ENCODE data around the gene SPATS1. TPM values are rescaled to one million over a fixed set of nuclear protein-coding genes. Genes with fewer than 3 reads are reported as not detected.
A peak's percentile ranks its signal among the peaks of the same experiment; 100 is the strongest.

The SPATS1 gene
- total and polyA plus RNA-seq, 12 donors = not detected

GRCh38 chr6:44307217-44307616 lies 35.2 kb upstream of the SPATS1 start:
- Histone ChIP-seq H3K4me3 (no peak overlapping the region), H3K36me3 (peaks cover 0 to 98% (median 74%) of the 10 kb centered on the region in 9 donors), H3K27ac (no peak overlapping the region), H3K9me3 (no peaks in the 10 kb centered on the region), H3K4me1 (peaks cover 0 to 25% (median 9%) of the 10 kb centered on the region in 9 donors), H3K27me3 (no peaks in the 10 kb centered on the region)
- DNase-seq (no peak), ATAC-seq (no peak)
- WGBS, 2 donors = 95 to 97% methylated on average over 10 of the region's 10 CpGs
- intact Hi-C loops (cut with DNase I) = loop anchor here in 1 of 10 donors (5.0 kb wide), 1 partner anchor 40 kb away; the partner anchor contains the start of gene NFKBIE
- TF ChIP-seq CTCF (IDR thresholded peaks at IDR 0.05) = no peak

- H3K27me3 ChIP-seq = no peaks in the 10 kb centered on the region
- TF ChIP-seq CTCF (IDR thresholded peaks at IDR 0.05) = no peak
- intact Hi-C loops (cut with DNase I) = loop anchor here in 1 of 10 donors (5.0 kb wide), 1 partner anchor 42 kb away; the partner anchor contains the start of gene NFKBIE
- no peaks in the 10 kb centered on the region for H3K9me3 ChIP-seq
- H3K4me1 ChIP-seq = peaks cover 0 to 30% (median 13%) of the 10 kb centered on the region in 9 donors
- 41 to 52% methylated on average over 2 of the region's 2 CpGs for WGBS, 2 donors
- no peak overlapping the region for H3K4me3 ChIP-seq
- peaks cover 0 to 79% (median 57%) of the 10 kb centered on the region in 9 donors for H3K36me3 ChIP-seq
- DNase-seq = peak; percentile 43 to 65
- H3K27ac ChIP-seq = peak overlapping the region in 3 of 10 donors; percentile 51 to 63 (median 53)
- ATAC-seq = peak; percentile 28 to 87 (median 71)
Observed at GRCh38 chr6:44309092-44309491, 33.4 kb upstream of the SPATS1 start.

- Histone ChIP-seq H3K27ac (peak overlapping the region in 2 of 10 donors; percentile 51 to 63), H3K36me3 (peaks cover 0 to 74% (median 52%) of the 10 kb centered on the region in 9 donors), H3K4me1 (peaks cover 0 to 30% (median 13%) of the 10 kb centered on the region in 9 donors), H3K27me3 (no peaks in the 10 kb centered on the region), H3K4me3 (no peak overlapping the region), H3K9me3 (no peaks in the 10 kb centered on the region)
- DNase-seq (no peak), ATAC-seq (no peak)
- no peak for TF ChIP-seq CTCF (IDR thresholded peaks at IDR 0.05)
- intact Hi-C loops (cut with DNase I) = loop anchor here in 2 of 10 donors (5.0 kb wide), 1 partner anchor 42 kb away; the partner anchor contains the start of gene NFKBIE (in 2 of the 2)
Observed at GRCh38 chr6:44309631-44310030, 32.8 kb upstream of the SPATS1 start.

GRCh38 chr6:44310241-44310640 lies 32.2 kb upstream of the SPATS1 start:
- ATAC-seq = no peak
- TF ChIP-seq CTCF (IDR thresholded peaks at IDR 0.05) = no peak
- WGBS, 2 donors = 95 to 100% methylated on average over 3 of the region's 3 CpGs
- peaks cover 0 to 30% (median 13%) of the 10 kb centered on the region in 9 donors for H3K4me1 ChIP-seq
- intact Hi-C loops (cut with DNase I) = loop anchor here in 1 of 10 donors (5.0 kb wide), 1 partner anchor 43 kb away; the partner anchor contains the start of gene NFKBIE
- no peak overlapping the region for H3K27ac ChIP-seq
- H3K4me3 ChIP-seq = no peak overlapping the region
- DNase-seq = no peak
- no peaks in the 10 kb centered on the region for H3K27me3 ChIP-seq
- peaks cover 0 to 68% (median 47%) of the 10 kb centered on the region in 9 donors for H3K36me3 ChIP-seq
- no peaks in the 10 kb centered on the region for H3K9me3 ChIP-seq
